Measurements from ENCODE around the gene HAUS5.

DNA sequence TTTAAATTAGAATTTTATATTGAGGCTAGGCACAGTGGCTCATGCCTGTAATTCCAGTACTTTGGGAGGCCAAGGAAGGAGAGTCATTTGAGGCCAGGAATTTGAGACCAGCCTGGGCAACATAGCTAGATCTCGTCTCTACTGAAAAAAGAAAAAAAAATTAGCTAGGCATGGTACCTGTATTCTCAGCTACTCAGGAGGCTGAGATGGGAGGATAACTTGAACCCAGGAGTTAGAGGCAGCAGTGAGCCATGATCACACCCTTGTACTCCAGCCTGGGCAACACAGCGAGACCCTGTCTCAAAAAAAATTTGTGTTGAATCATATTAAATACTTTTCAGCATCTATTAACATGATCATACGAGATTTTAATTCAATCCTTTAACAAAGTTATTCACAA is 21.7 kb upstream of the HAUS5 start:
- TF ChIP-seq CTCF (conservative IDR thresholded peaks at IDR 0.05; ENCODE audit: low read depth, low read length) (no peak), EZH2 (IDR thresholded peaks at IDR 0.05; ENCODE audit: low read length, unreplicated experiment) (no peak), EZH2phosphoT487 (IDR thresholded peaks at IDR 0.05; ENCODE audit: borderline replicate concordance, low read length) (no peak)

Data from PC-3 (cell line).